H7 (cell line): Measurements from ENCODE around the gene YIF1A. TPM values are rescaled to one million over a fixed set of nuclear protein-coding genes. Genes with fewer than 3 reads are reported as not detected.
"Not testable (repeated sequence)": the region's sequence is repeated elsewhere in the genome, so short reads cannot be mapped to it uniquely, and the experiment has no call there.

Experiments
- DNase-seq: peaks from one replicate; pipeline ENCODE4 v3.0.0; 2012
- H3K27me3 ChIP-seq: 2 replicates; pipeline ENCODE4 v1.6.0; 2011; ENCODE audit warnings: mild to moderate bottlenecking, low read length; ENCODE audit not compliant: control insufficient read depth, insufficient read depth
- H3K36me3 ChIP-seq: replicated peaks from 2 replicates; pipeline ENCODE4 v1.5.1; 2011; ENCODE audit warnings: low read length; ENCODE audit not compliant: control insufficient read depth, insufficient read depth
- H3K4me3 ChIP-seq: 2 replicates; pipeline ENCODE4 v1.5.1; 2011; ENCODE audit warnings: low read depth, mild to moderate bottlenecking, control low read depth, low read length, moderate library complexity; ENCODE audit not compliant: insufficient read depth
- total RNA-seq: library from RNA; depleted of rRNA; stranded (reverse); fragments of >200 nt; shearing (Covaris generic); gene quantifications from 2 replicates; pipeline ENCODE4 v1.2.3, GENCODE V29; 2014

Gene YIF1A
- total RNA-seq, 1 experiment from 2014 or later: 117 TPM

DNA sequence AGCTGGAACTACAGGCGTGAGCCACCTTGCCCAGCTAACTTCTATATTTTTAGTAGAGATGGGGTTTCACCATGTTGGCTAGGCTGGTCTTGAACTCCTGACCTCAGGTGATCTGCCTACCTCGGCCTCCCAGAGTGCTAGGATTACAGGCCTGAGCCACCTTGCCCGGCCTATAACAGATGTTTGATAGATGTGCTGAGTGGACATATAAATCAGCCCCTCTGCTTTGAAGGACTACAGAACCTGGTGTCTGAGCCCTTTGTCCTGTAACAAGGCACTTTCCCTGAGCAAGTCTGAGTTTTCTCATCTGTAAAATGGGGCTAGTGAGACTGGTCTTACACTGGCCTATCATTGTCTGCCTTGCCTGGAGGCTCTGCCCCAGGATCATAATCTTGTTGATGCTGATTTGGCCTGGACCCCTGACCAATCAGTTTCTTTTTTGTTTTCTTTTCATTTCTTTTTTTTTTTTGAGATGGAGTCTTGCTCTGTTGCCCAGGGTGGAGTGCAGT lies 40.3 kb upstream of the YIF1A start:
- no peak overlapping the region for H3K4me3 ChIP-seq
- no peaks in the 10 kb centered on the region; the same call in 1 of the 2 replicates for H3K36me3 ChIP-seq
- H3K27me3 ChIP-seq: no peaks in the 10 kb centered on the region
- DNase-seq: no peak

DNA sequence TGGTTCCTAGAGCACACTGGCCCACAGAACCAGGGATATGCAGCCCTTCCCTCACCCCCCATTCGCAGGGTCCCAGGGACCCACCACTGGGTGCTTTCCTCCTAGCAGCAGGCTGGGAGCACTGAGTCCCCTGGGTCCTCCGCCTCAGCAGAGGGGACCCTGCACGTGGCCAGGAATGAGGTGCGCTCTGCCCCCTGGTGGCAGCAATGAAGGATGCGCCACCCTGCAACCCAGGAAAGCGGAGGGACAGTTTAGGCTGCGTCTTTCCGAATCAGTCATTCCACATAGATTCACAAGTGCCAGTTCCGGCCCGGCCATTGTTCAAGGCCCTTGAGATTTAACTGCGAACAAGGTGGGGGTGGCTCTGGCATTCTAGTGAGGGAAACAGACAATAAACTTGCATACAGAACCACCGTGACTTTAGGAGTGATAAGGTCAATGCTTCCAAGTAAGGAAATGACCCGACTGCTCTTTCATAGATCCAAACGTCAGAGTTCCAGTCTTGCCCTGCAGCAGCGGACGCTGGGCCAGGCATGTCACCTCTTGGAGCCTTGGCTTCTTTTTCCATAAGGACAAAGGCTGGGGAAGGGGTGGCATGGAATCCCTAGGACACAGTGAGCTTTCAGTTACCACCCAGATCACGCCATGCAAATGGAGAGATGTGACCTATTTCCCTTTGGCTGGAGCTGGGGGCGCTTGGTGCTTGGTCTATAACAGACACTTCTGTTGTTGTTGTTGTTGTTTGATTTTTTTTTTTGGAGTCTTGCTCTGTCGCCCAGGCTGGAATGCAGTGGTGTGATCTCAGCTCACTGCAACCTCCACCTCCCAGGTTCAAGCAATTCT lies 39.6 kb upstream of the YIF1A start:
- Histone ChIP-seq H3K27me3 (no peaks in the 10 kb centered on the region), H3K4me3 (no peak overlapping the region), H3K36me3 (no peaks in the 10 kb centered on the region; the same call in 1 of the 2 replicates)
- DNase-seq: peak; percentile 95

DNA sequence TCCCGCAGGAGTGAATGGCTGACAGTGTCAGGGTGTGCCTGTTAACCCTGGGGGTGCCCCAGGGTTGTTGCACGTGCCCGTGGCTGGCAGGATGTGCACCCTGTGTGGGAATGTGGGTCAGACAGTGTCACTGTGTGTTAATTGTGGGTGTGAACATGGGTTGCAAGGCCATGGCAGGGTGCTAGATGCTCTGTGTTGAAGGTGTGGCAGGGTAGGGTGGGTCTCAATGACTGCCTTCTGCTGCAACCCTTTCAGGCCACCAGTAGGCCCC lies 39.0 kb upstream of the YIF1A start:
- no peak overlapping the region for H3K4me3 ChIP-seq
- H3K27me3 ChIP-seq: no peaks in the 10 kb centered on the region
- H3K36me3 ChIP-seq: no peaks in the 10 kb centered on the region; the same call in 1 of the 2 replicates
- DNase-seq: no peak

DNA sequence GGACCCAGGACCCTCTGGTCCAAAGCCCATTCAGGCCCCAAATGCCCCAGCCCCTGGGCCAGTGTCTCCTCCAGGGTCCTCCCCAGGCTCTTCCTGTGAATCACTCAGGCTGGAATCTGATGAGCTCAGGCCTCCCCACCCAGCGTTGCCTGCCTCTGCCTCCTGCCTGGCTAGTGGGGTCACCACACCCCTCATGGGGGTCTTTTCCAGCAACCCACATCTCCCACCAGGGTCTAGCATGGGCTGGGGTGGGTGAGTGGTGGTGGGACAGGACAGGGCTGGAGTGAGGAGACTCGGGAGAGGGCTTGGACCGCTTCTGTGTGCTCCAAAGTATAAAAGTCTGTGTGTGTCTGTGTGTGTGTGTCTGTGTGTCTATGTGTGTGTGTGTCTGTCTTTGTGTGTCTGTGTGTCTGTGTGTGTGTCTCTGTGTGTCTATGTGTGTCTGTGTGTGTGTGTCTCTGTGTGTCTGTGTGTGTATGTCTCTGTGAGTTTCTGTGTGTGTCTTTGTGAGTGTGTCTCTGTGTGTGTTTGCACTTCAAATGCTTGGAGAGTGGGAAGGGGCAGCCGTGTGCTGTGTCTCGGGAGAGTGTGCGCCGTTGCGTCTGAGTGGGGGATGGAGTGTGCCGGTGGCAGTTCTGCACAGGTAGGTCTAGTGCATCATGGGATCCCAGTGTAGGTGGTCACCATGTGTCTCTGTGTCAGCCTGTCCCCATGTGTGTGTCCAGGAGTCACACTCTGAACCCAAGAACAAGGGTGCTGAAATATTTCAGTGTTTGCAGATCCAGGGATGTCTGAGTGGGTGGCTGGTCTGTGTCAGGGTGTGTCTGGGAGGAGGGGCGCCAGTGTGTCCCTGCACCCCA lies 38.5 kb upstream of the YIF1A start:
- Histone ChIP-seq H3K36me3 (no peaks in the 10 kb centered on the region; the same call in 1 of the 2 replicates), H3K27me3 (no peaks in the 10 kb centered on the region), H3K4me3 (no peak overlapping the region)
- peak; percentile 47 for DNase-seq

DNA sequence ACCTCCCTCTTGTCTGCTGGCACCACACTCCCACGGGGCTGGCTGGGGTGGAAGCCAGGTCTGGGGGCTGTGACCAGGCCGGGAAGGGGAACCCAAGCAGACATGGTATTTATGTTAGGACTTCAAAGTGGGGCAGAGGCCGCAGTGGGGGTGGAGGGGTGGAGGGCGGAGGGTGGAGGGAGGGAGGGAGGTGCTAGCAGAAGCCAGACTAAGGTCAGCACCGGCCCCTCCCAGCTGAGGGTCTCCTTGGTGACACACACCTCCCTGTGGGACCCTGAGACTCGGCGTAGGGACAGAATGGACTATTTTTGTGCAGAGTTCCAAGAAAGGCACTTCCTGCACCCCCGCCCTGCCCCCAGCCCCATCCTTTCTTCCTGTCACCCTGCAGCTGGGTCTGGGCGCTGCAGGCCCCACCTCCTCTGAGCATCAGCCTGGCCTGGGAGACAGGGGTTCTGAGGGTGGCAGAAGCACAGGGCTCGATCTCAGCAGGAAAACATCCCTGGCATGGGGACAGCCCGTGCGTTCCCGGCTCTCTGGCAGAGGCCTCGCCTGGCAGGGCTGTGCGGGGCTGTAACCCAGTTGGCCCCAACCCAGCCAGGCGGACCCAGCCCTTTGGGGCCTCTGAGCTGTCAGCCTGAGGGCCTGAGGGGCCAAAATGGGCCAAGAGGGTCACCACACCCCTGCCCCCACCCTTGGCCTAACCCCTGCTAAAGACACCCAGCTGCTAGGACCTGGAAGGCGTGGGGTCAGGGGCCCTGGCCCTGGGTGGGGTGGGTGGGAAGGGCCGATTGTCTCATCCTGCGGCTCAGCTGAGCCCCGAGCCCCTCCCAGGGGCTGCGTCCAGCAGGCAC lies 37.5 kb upstream of the YIF1A start:
- Histone ChIP-seq H3K27me3 (no peaks in the 10 kb centered on the region), H3K36me3 (no peaks in the 10 kb centered on the region), H3K4me3 (no peak overlapping the region)
- peak; percentile 57 for DNase-seq

DNA sequence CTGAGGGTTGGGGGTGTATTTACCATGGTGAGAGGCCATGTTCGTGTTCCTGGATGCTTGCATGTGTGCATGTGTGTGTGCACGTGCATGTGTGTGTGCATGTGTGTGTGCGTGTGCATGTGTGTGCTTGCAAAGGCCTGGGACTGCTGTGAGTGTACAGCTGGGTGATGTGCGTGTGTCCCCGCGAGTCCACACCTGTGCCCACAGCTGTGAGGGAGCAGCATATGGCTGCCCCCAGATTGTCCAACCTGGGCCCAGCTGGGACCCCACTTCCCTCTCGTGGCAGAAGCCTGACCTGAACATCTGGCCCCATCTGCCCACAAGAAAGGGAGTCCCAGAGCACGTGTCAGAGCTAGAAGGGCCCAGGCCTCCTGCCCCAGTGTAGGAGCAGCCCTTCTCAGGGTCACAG lies 36.3 kb upstream of the YIF1A start:
- Histone ChIP-seq H3K27me3 (no peaks in the 10 kb centered on the region), H3K4me3 (no peak overlapping the region), H3K36me3 (no peaks in the 10 kb centered on the region)
- DNase-seq: no peak

DNA sequence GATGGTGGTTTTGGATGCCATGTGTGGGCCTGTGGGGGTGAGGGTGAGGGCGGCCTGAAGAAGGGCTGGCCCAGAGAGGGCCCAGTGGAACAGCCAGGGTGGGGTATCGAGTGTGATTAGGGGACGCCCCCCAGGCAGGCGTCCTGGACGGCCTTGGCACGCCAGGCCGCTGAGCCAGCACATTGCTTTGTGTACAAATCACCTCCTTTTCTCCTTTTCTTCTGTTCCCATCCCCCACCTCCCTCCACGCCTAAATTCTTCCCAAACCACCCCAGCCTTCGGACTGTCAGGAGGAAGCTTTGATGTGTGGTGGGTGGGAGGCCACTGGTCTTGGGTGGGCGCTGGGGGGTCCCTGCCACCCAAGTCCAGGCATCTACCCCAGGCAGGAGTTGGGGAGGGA lies 35.7 kb upstream of the YIF1A start:
- no peak overlapping the region for H3K4me3 ChIP-seq
- peak; percentile 58 for DNase-seq
- H3K36me3 ChIP-seq: no peaks in the 10 kb centered on the region
- H3K27me3 ChIP-seq: no peaks in the 10 kb centered on the region

DNA sequence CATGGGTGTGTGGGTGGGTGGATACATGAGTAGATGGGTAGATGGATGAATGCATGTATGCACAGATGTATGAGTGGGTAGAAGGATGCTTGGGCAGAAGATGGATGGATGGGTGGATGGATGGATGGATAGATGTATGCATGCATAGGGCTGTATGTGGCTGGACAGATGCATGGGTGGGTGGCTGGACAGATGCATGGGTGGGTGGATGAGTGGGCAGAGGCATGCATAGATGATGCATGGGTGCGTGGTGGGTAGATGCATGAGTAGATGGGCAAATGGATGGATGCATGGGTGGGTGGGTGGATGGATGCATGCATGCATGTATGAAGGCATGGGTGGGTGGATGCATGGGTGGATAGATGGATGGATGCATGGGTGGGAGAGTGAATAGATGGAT lies 34.7 kb upstream of the YIF1A start:
- no peak overlapping the region for H3K4me3 ChIP-seq
- no peak for DNase-seq
- H3K36me3 ChIP-seq: no peaks in the 10 kb centered on the region
- no peaks in the 10 kb centered on the region for H3K27me3 ChIP-seq

DNA sequence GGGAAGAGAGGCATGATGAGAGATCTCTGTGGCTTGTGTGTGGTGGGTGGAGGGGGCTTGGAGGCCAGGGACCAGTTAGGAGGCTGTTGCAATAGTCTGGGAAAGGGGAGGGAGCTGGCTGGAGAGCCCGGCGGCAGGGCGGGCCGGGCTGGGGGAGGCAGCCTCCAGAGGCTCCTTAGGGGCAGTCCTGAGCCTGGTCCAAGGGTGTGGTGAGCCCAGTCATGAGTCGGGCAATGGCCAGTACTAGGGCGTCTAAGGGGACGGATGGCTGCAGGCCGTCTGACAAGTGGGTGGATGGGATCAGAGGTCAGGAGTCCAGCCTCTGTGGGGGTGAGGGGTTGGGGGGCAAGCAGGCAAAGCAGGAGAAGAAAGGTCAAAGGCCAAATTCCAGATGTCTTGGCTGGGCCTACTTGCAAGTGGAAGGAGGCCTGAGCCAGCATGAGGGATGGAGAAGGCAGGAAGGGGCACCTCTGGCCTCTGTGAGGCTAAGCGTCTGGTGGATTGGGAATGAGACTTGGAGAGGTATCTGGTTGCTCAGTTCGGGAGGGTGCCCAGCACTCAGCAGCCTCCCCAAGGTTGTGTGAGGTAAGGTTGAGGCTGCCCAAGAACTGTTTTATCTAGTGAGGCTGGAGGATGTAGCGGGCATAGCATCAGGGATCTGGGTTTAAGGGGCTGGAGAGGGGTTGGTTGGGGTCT lies 33.9 kb upstream of the YIF1A start:
- Histone ChIP-seq H3K27me3 (no peaks in the 10 kb centered on the region), H3K4me3 (no peak overlapping the region), H3K36me3 (no peaks in the 10 kb centered on the region)
- DNase-seq: no peak

DNA sequence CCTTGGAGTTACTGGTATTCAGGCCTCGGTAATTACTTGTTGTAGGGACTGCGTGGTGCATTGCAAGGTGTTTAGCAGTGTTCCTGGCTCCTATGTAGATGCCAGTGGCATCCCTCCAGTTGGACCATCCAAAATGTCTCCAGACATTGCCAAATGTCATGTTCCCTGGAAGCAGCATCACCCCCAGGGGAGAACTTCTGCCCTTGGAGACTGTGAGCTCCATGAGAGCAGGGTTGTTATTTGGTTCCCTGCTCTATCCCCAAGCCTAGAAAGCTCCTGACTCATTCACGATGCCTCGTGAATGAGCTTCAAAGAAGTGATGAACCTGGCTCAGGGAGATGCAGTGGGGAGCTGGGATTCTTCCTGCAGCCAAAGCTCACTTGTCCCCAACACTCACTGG lies 32.7 kb upstream of the YIF1A start:
- Histone ChIP-seq H3K27me3 (no peaks in the 10 kb centered on the region), H3K36me3 (no peaks in the 10 kb centered on the region), H3K4me3 (no peak overlapping the region)
- no peak for DNase-seq

DNA sequence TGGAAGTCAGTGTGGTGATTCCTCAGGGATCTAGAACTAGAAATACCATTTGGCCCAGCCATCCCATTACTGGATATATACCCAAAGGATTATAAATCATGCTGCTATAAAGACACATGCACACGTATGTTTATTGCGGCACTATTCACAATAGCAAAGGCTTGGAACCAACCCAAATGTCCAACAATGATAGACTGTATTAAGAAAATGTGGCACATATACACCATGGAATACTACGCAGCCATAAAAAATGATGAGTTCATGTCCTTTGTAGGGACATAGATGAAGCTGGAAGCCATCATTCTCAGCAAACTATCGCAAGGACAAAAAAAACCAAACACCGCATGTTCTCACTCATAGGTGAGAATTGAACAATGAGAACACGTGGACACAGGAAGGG lies 31.8 kb upstream of the YIF1A start:
- not testable (repeated sequence) for H3K36me3 ChIP-seq, DNase-seq, H3K27me3 ChIP-seq, H3K4me3 ChIP-seq

DNA sequence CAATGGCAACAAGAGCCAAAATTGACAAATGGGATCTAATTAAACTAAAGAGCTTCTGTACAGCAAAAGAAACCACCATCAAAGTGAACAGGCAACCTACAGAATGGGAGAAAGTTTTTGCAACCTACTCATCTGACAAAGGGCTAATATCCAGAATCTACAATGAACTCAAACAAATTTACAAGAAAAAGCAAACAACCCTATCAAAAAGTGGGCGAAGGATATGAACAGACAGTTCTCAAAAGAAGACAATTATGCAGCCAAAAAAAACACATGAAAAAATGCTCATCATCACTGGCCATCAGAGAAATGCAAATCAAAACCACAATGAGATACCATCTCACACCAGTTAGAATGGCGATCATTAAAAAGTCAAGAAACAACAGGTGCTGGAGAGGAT lies 31.3 kb upstream of the YIF1A start:
- not testable (repeated sequence) for H3K4me3 ChIP-seq, H3K27me3 ChIP-seq, H3K36me3 ChIP-seq, DNase-seq

DNA sequence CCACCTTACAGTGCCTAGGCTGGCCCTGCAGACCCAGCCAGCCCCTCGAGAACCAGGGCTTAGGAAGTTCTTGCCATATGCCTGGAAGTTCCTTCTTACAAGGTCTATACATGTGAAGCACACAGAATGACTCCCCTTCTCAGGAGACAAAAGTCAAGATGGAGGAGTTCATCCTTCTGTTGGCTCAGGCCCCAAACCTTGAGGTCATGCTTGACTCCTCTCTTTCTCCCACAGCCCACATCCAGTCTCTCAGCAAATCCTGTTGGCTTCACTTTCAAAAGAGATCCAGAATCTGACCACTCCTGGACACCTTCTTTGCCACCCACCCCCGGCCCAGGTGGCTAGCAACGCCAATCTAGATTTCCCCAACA lies 29.6 kb upstream of the YIF1A start:
- no peak overlapping the region for H3K4me3 ChIP-seq
- no peaks in the 10 kb centered on the region for H3K36me3 ChIP-seq
- DNase-seq: no peak
- no peaks in the 10 kb centered on the region for H3K27me3 ChIP-seq
